Kidney (tissue), 14 donors: Measurements from ENCODE around the gene PCNX2. TPM values are rescaled to one million over a fixed set of nuclear protein-coding genes. Genes with fewer than 3 reads are reported as not detected.
A peak's percentile ranks its signal among the peaks of the same experiment; 100 is the strongest.

Source experiments
- DNase-seq, 5 donors: peaks; one replicate each; pipeline ENCODE4 v3.0.0-alpha.2; 2013 to 2020
- FAIRE-seq: peaks from 2 replicates; lab custom pipeline; 2012; peaks lifted over from hg19 to GRCh38; lab: Jason Lieb, UNC
- H3K27ac ChIP-seq, 2 donors: one replicate each; pipeline ENCODE4 v1.7.0; 2013; ENCODE audit warnings: low read depth in 2 of 2, low read length in 2 of 2, inconsistent platforms in 1 of 2
- H3K27me3 ChIP-seq: one replicate; pipeline ENCODE4 v1.7.1; 2013; ENCODE audit warnings: low read length, inconsistent platforms; ENCODE audit not compliant: control insufficient read depth, insufficient read depth
- H3K36me3 ChIP-seq, 3 donors: one replicate each; pipeline versions ENCODE4 v1.7.0 to v1.7.1; 2013; ENCODE audit warnings: low read length in 3 of 3, control low read depth in 1 of 3, inconsistent platforms in 1 of 3; ENCODE audit not compliant: insufficient read depth in 3 of 3, control insufficient read depth in 2 of 3
- H3K4me1 ChIP-seq, 3 donors: one replicate each; pipeline versions ENCODE4 v1.7.0 to v1.7.1; 2013; ENCODE audit warnings: low read length in 3 of 3, inconsistent platforms in 1 of 3, low read depth in 1 of 3; ENCODE audit not compliant: control insufficient read depth in 2 of 3, insufficient read depth in 2 of 3
- H3K4me3 ChIP-seq, 3 donors: one replicate each; pipeline versions ENCODE4 v1.7.0 to v1.8.1; 2013; ENCODE audit warnings: low read length in 3 of 3, control low read depth in 1 of 3, inconsistent platforms in 1 of 3
- H3K9ac ChIP-seq, 3 donors: one replicate each; pipeline versions ENCODE4 v1.7.0 to v1.7.1; 2013; ENCODE audit warnings: low read length in 3 of 3, control low read depth in 1 of 3, inconsistent platforms in 1 of 3
- H3K9me3 ChIP-seq, 3 donors: one replicate each; pipeline versions ENCODE4 v1.7.0 to v1.7.1; 2013; ENCODE audit warnings: low read length in 3 of 3, control low read depth in 1 of 3, inconsistent platforms in 1 of 3; ENCODE audit not compliant: control insufficient read depth in 2 of 3, insufficient read depth in 1 of 3
- intact Hi-C: fragments of 100-400 bp; cut with DNase I; formaldehyde crosslinking; loops from one replicate; pipeline ENCODE4 v1.11.1; 2022
- polyA plus RNA-seq: library from polyadenylated mRNA; stranded (reverse); fragments of 350-450 nt; fragmentation: Illumina TruSeq; extraction: RNeasy Lipid Tissue Mini Kit (QIAGEN cat#74804); gene quantifications from one replicate; pipeline ENCODE4 v1.2.3, GENCODE V29; 2014; ENCODE audit warnings: low read depth, low replicate concordance; ENCODE audit not compliant: insufficient read depth
- total RNA-seq: library from RNA; stranded (reverse); fragmentation: NEBNext Ultra II Directional; extraction: Animal tissue kit (Norgen Biotek cat#: 25700); gene quantifications from one replicate; pipeline ENCODE4 v1.2.1, GENCODE V29; 2021
- TF ChIP-seq, protein P1 (sequence below): IDR thresholded peaks from 3 replicates; pipeline ENCODE4 v1.5.1; 2012; ENCODE audit warnings: mild to moderate bottlenecking, moderate library complexity, borderline replicate concordance; ENCODE audit not compliant: insufficient read depth; ENCODE audit errors: extremely low read depth
- donor health status: control.
- donor health status: control.
- donor health status: control.
- donor health status: control.
- donor health status: control.
- donor health status: DM: yes; HTN: yes; CAD: no.
- donor health status: Normal renal cell carcinoma (clear cell type).

PCNX2 gene
- total and polyA plus RNA-seq, 2 donors from 2014 or later = 5.2 to 29.2 TPM

- no peak for FAIRE-seq
Observed at GRCh38 chr1:233089251-233089650, 206.3 kb downstream of the PCNX2 start.

GRCh38 chr1:233088613-233089012 is 206.9 kb downstream of the PCNX2 start:
- Histone ChIP-seq H3K36me3 (no peaks in the 10 kb centered on the region), H3K27me3 (no peaks in the 10 kb centered on the region), H3K9ac (no peak overlapping the region), H3K4me1 (no peaks in the 10 kb centered on the region), H3K4me3 (no peak overlapping the region), H3K27ac (no peak overlapping the region), H3K9me3 (no peaks in the 10 kb centered on the region)
- intact Hi-C loops = no loop called here
- FAIRE-seq = no peak
- TF ChIP-seq, protein P1, sequence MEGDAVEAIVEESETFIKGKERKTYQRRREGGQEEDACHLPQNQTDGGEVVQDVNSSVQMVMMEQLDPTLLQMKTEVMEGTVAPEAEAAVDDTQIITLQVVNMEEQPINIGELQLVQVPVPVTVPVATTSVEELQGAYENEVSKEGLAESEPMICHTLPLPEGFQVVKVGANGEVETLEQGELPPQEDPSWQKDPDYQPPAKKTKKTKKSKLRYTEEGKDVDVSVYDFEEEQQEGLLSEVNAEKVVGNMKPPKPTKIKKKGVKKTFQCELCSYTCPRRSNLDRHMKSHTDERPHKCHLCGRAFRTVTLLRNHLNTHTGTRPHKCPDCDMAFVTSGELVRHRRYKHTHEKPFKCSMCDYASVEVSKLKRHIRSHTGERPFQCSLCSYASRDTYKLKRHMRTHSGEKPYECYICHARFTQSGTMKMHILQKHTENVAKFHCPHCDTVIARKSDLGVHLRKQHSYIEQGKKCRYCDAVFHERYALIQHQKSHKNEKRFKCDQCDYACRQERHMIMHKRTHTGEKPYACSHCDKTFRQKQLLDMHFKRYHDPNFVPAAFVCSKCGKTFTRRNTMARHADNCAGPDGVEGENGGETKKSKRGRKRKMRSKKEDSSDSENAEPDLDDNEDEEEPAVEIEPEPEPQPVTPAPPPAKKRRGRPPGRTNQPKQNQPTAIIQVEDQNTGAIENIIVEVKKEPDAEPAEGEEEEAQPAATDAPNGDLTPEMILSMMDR = no peak
- DNase-seq = no peak

More at GRCh38 chr1:233089251-233089650, 206.3 kb downstream of the PCNX2 start:
- intact Hi-C loops = no loop called here
- H3K9ac ChIP-seq = no peak overlapping the region
- no peaks in the 10 kb centered on the region for H3K9me3 ChIP-seq
- TF ChIP-seq, protein P1 = no peak
- no peak overlapping the region for H3K4me3 ChIP-seq
- DNase-seq = peak in 2 of 5 donors; percentile 59 to 75
- no peaks in the 10 kb centered on the region for H3K27me3 ChIP-seq
- no peaks in the 10 kb centered on the region for H3K36me3 ChIP-seq
- H3K27ac ChIP-seq = no peak overlapping the region
- no peaks in the 10 kb centered on the region for H3K4me1 ChIP-seq

- TF ChIP-seq, protein P1 = no peak
- H3K9me3 ChIP-seq = no peaks in the 10 kb centered on the region
- H3K9ac ChIP-seq = no peak overlapping the region
- no peak overlapping the region for H3K27ac ChIP-seq
- H3K4me3 ChIP-seq = no peak overlapping the region
- no peaks in the 10 kb centered on the region for H3K36me3 ChIP-seq
- no peak for FAIRE-seq
- H3K4me1 ChIP-seq = no peaks in the 10 kb centered on the region
- H3K27me3 ChIP-seq = no peaks in the 10 kb centered on the region
- intact Hi-C loops = no loop called here
- DNase-seq = peak in 4 of 5 donors; percentile 55 to 86 (median 73)
Observed at GRCh38 chr1:233086961-233087881, 208.3 kb downstream of the PCNX2 start.
